ENCODE data around the gene HSPB9. TPM values are rescaled to one million over a fixed set of nuclear protein-coding genes. Genes with fewer than 3 reads are reported as not detected.

HSPB9 gene
- total RNA-seq, 1 experiment from 2014 or later = 0.15 TPM

DNA sequence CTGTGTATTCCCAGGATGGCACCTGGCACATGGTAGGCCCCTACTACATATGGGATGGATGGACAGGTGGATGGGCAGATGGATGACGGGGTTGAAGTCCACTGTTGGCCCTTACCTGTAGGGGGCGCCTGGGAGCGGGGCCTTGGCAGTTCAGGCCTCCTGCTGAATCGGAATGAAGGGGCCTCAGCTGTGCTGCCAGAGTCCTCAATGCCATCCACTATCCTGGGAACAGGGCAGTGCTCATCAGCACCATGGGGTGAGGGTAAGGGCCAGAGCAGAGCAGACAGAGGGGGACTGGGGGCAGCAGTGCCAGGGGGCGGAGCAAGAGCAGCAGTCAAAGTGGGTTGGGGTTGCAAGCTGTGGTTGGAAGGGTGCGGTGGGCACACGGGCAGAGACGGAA is 40.5 kb downstream of the HSPB9 start:
- H2AFZ ChIP-seq (ENCODE audit: low read length) = no peak overlapping the region
- peaks cover 2 to 4% of the 10 kb centered on the region in 2 experiments; a peak in 3 of 4 replicates for H3K4me1 Mint-ChIP-seq
- no peaks in the 10 kb centered on the region for H3K23me2 ChIP-seq (ENCODE audit: insufficient read length, low read depth, low read length, poor library complexity, severe bottlenecking)
- no peak overlapping the region for H3K27ac ChIP-seq (ENCODE audit: insufficient read length, low read depth, low read length)
- no peak overlapping the region for H2BK12ac ChIP-seq (ENCODE audit: insufficient read length, low read depth, low read length)
- no peaks in the 10 kb centered on the region for H3K4me1 ChIP-seq (ENCODE audit: insufficient read depth, low read length)
- H3K9me3 Mint-ChIP-seq = no peaks in the 10 kb centered on the region
- H3K27me3 ChIP-seq (ENCODE audit: insufficient read depth, low read length) = no peaks in the 10 kb centered on the region
- no peak overlapping the region for H3K56ac ChIP-seq (ENCODE audit: insufficient read length, low read depth, low read length)
- no peak overlapping the region for H3K4me3 Mint-ChIP-seq
- H3K27me3 Mint-ChIP-seq (ENCODE audit: low read depth) = peaks cover 2% of the 10 kb centered on the region; the same call in 1 of the 2 replicates
- H3K27ac Mint-ChIP-seq = peak overlapping the region in 1 of 3 experiments; percentile 44; a peak in 2 of 7 replicates
- H4K91ac ChIP-seq (ENCODE audit: insufficient read length, low read depth, low read length) = no peak overlapping the region
- H3K9me3 ChIP-seq (ENCODE audit: control insufficient read depth, low read depth, low read length) = no peaks in the 10 kb centered on the region
- H4K20me1 ChIP-seq (ENCODE audit: control insufficient read depth, insufficient read depth, insufficient read length) = no peaks in the 10 kb centered on the region
- H4K5ac ChIP-seq (ENCODE audit: insufficient read length, low read depth, low read length) = no peak overlapping the region
- no peaks in the 10 kb centered on the region for H3K36me3 Mint-ChIP-seq (ENCODE audit: insufficient read depth in 1 of 3, low read depth in 3 of 3)
- peak; percentile 89 for DNase-seq
- TF ChIP-seq, protein P1, sequence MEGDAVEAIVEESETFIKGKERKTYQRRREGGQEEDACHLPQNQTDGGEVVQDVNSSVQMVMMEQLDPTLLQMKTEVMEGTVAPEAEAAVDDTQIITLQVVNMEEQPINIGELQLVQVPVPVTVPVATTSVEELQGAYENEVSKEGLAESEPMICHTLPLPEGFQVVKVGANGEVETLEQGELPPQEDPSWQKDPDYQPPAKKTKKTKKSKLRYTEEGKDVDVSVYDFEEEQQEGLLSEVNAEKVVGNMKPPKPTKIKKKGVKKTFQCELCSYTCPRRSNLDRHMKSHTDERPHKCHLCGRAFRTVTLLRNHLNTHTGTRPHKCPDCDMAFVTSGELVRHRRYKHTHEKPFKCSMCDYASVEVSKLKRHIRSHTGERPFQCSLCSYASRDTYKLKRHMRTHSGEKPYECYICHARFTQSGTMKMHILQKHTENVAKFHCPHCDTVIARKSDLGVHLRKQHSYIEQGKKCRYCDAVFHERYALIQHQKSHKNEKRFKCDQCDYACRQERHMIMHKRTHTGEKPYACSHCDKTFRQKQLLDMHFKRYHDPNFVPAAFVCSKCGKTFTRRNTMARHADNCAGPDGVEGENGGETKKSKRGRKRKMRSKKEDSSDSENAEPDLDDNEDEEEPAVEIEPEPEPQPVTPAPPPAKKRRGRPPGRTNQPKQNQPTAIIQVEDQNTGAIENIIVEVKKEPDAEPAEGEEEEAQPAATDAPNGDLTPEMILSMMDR (conservative IDR thresholded peaks at IDR 0.05) = peak; percentile 90
- H3T11ph ChIP-seq (ENCODE audit: low read length) = no peak overlapping the region
- no peak overlapping the region for H2AK5ac ChIP-seq (ENCODE audit: insufficient read length, low read length)
- no peak overlapping the region for H4K8ac ChIP-seq (replicated peaks; ENCODE audit: insufficient read length, low read depth, low read length)
- WGBS (ENCODE audit: extremely low coverage, insufficient read length, low lambda C conversion rate) = no CpG with 5 or more reads among the region's 8 CpGs
- H3K23ac ChIP-seq (ENCODE audit: insufficient read length, low read depth, low read length) = no peak overlapping the region
- H3K18ac ChIP-seq (ENCODE audit: insufficient read length, low read depth, low read length) = no peak overlapping the region
- no peak overlapping the region for H2BK5ac ChIP-seq (ENCODE audit: insufficient read length, low read length)
- H3K79me1 ChIP-seq (ENCODE audit: insufficient read depth, low read depth, low read length, poor library complexity, severe bottlenecking) = no peaks in the 10 kb centered on the region
- H3K4ac ChIP-seq (ENCODE audit: low read depth, low read length) = no peak overlapping the region
- no peak overlapping the region for H3K4me2 ChIP-seq (ENCODE audit: insufficient read depth, insufficient read length, low read length)
- no peak overlapping the region for H2BK15ac ChIP-seq (ENCODE audit: low read depth, low read length)
- no peaks in the 10 kb centered on the region for H3K79me2 ChIP-seq (ENCODE audit: insufficient read depth, low read length)
- no peak overlapping the region for H2BK120ac ChIP-seq (ENCODE audit: low read depth, low read length, poor library complexity, severe bottlenecking)
- H2BK20ac ChIP-seq (ENCODE audit: low read depth, low read length, poor library complexity, severe bottlenecking) = no peak overlapping the region
- no peak overlapping the region for H3K9ac ChIP-seq (ENCODE audit: extremely low read depth, insufficient read length, low read length)
- no peak overlapping the region for H3K14ac ChIP-seq (ENCODE audit: insufficient read depth, low read length)
